Measurements from ENCODE around the gene WNT2B.

DNA sequence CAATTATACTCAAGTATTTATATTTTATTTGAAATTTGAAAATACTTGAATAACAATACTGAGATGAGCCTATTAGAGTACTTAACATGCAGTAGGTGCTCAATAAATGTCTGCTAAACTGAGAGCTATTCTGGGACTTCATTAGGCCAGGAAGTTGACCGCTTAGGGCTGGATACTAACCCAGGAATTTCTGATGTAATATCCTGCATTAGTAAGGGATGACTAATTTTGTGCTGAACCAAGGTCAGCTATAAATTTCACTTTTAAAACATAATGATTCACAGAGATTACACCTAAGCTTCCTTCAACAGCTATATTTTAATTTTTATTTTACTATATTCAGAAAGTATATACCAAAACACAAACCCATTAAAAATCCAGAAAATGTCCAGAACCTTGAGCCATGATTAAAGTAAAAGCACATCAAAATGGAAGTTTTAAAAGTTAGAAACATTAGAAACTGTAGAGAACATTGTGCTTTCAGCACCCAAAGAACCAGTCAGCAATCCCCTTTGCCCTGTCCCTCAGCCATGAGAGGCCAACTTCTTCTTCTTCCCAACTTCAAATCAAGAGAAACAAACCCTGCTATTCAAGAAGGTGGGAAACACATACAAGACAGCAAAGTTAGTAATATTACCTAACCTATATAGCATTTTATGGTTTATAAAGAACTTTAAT lies 35.4 kb downstream of the WNT2B start:
- TF ChIP-seq EP300 (IDR thresholded peaks at IDR 0.05) = no peak
- TF ChIP-seq CTCF (IDR thresholded peaks at IDR 0.05) = no peak
- no peak for TF ChIP-seq POLR2A (IDR thresholded peaks at IDR 0.05; ENCODE audit: low read depth)

All from esophagus muscularis mucosa (tissue), 4 donors.